DOHH2 (cell line): Measurements from ENCODE around the gene SPATA21.

Source experiments
- CTCF ChIP-seq: fragments of 200-600 bp; sonication (generic); IDR thresholded peaks from one replicate; pipeline ENCODE4 v1.5.1; 2014; ENCODE audit warnings: antibody characterized with exemption, mild to moderate bottlenecking, low read depth, low read length; ENCODE audit not compliant: poor library complexity, severe bottlenecking
- EZH2phosphoT487 ChIP-seq: fragments of 200-600 bp; sonication (generic); IDR thresholded peaks from 2 replicates; pipeline ENCODE4 v1.6.1; 2017; ENCODE audit warnings: borderline replicate concordance, mild to moderate bottlenecking, antibody characterized with exemption, low read length, moderate library complexity, mixed read lengths

- TF ChIP-seq CTCF, result no peak
- TF ChIP-seq EZH2phosphoT487, result no peak
Observed at GRCh38 chr1:16402742-16403141, 34.5 kb downstream of the SPATA21 start.
